Measurements from ENCODE around the gene PRPH. TPM values are rescaled to one million over a fixed set of nuclear protein-coding genes. Genes with fewer than 3 reads are reported as not detected.

Gene PRPH
- total and polyA plus RNA-seq, 2 of the 13 experiments (the other 11 are each of a cell fraction or from before 2014, with no cell fraction given) = 0.12 TPM; not detected in 1

- POLR2A ChIA-PET = interaction anchor here (0.8 to 7.0 kb wide), 2 partner anchors 7 to 16 kb away, joined by 3 to 56 read pairs; no protein-coding TSS in a partner anchor
- peaks cover 15 to 39% of the 10 kb centered on the region in 2 experiments for H3K36me3 ChIP-seq (replicated peaks in 1 of 2; ENCODE audit: control insufficient read depth in 1 of 2, insufficient read depth in 2 of 2, low read length in 2 of 2)
- TF ChIP-seq CHCHD3 (CRISPR knock-in tag; IDR thresholded peaks at IDR 0.05) (no peak), CEBPZ (IDR thresholded peaks at IDR 0.05; ENCODE audit: low read length) (no peak), TFE3 (CRISPR knock-in tag; IDR thresholded peaks at IDR 0.05) (no peak), HOXD1 (CRISPR knock-in tag; IDR thresholded peaks at IDR 0.05) (no peak), ATF4 (CRISPR knock-in tag; IDR thresholded peaks at IDR 0.05) (0 out of 4 replicates have a peak, but pooled peaks of 1 of the 2 experiments have one; percentile 19), ZNF362 (CRISPR knock-in tag; IDR thresholded peaks at IDR 0.05; ENCODE audit: borderline replicate concordance) (0 out of 2 replicates have a peak, but pooled peaks have one; percentile 15), ZNF576 (CRISPR knock-in tag; IDR thresholded peaks at IDR 0.05) (no peak), ZNF138 (CRISPR knock-in tag; IDR thresholded peaks at IDR 0.05; ENCODE audit: low read depth) (no peak), REL (CRISPR knock-in tag; conservative IDR thresholded peaks at IDR 0.05) (no peak), ZNF121 (CRISPR knock-in tag; IDR thresholded peaks at IDR 0.05) (no peak), DNMT1 (CRISPR knock-in tag; IDR thresholded peaks at IDR 0.05) (no peak), ZBTB33 (CRISPR knock-in tag; IDR thresholded peaks at IDR 0.05) (no peak), SAFB2 (CRISPR knock-in tag; IDR thresholded peaks at IDR 0.05; ENCODE audit: borderline replicate concordance, low read depth) (no peak), SCMH1 (CRISPR knock-in tag; IDR thresholded peaks at IDR 0.05; ENCODE audit: borderline replicate concordance) (no peak)
These were observed 21.1 kb upstream of the PRPH start for GRCh38 chr12:49273726-49274395.

More at GRCh38 chr12:49273726-49274395, 21.1 kb upstream of the PRPH start:
- no peak for FAIRE-seq
- H3K4me3 ChIP-seq (replicated peaks in 1 of 3; ENCODE audit: insufficient read depth in 1 of 3, low read depth in 2 of 3, low read length in 3 of 3) = no peak overlapping the region
- intact Hi-C loops (cut with micrococcal nuclease; ENCODE audit: unreplicated experiment) (no loop called here), in situ Hi-C loops (cut with HindIII; ENCODE audit: extremely low pct_ligation_motif_present, low pct_unique_long_range_greater_than_20kb) (no loop called here)
- H3K4me2 ChIP-seq (ENCODE audit: low read depth, low read length) = no peak overlapping the region
- H3K79me2 ChIP-seq (ENCODE audit: insufficient read depth, low read length) = peaks cover 3% of the 10 kb centered on the region
- no peak for ATAC-seq
- CTCF ChIA-PET (ENCODE audit: low intra/inter-chr PET ratio, low total read pairs) = no interaction called here
- DNase-seq (ENCODE audit: low spot score) = no peak
- H2AFZ ChIP-seq (ENCODE audit: low read length) = no peak overlapping the region
- no peaks in the 10 kb centered on the region for H3K9me3 ChIP-seq (ENCODE audit: low read length)
- WGBS (ENCODE audit: low lambda C conversion rate) = 98% methylated on average over 5 of the region's 6 CpGs
- BruUV-seq (replicated peaks) = no TSS peak
- H3K4me1 ChIP-seq (ENCODE audit: insufficient read depth, low read length) = peaks cover 22% of the 10 kb centered on the region
- no peak overlapping the region for H3K9ac ChIP-seq (ENCODE audit: insufficient read depth, low read depth, low read length)
- peaks cover 38% of the 10 kb centered on the region for H4K20me1 ChIP-seq (ENCODE audit: insufficient read depth, low read length)
- H3K27me3 ChIP-seq (ENCODE audit: control insufficient read depth in 1 of 2, insufficient read depth in 2 of 2, low read length in 2 of 2) = peaks cover 2% of the 10 kb centered on the region in 2 experiments; a peak in 1 of 5 replicates
- no peak overlapping the region for H3K27ac ChIP-seq (ENCODE audit: extremely low read length, insufficient read depth, low read length)

Data from HepG2 (cell line).